Liver (tissue), 3 donors: Measurements from ENCODE around the gene PGBD2.

Experiments
- CTCF ChIP-seq: fragments of 150-350 bp; IDR thresholded peaks from 2 replicates; pipeline ENCODE4 v1.5.1; 2017; ENCODE audit warnings: improper control_type of control experiment, low read depth, low read length; ENCODE audit not compliant: missing input control
- MAX ChIP-seq: IDR thresholded peaks from 2 replicates; pipeline ENCODE4 v1.6.1; 2016; ENCODE audit warnings: antibody characterized with exemption
- NR2F2 ChIP-seq: IDR thresholded peaks from 2 replicates; pipeline ENCODE4 v1.6.1; 2016; ENCODE audit warnings: antibody characterized with exemption
- REST ChIP-seq: IDR thresholded peaks from 2 replicates; pipeline ENCODE4 v1.6.1; 2016; ENCODE audit warnings: antibody characterized with exemption, mild to moderate bottlenecking
- RXRA ChIP-seq, 2 donors: IDR thresholded peaks; 2 replicates each; pipeline ENCODE4 v1.6.1; 2017 to 2018; ENCODE audit warnings: antibody characterized with exemption in 2 of 2, mild to moderate bottlenecking in 1 of 2
- TAF1 ChIP-seq: conservative IDR thresholded peaks from 2 replicates; pipeline ENCODE4 v1.6.1; 2016; ENCODE audit warnings: antibody characterized with exemption, mild to moderate bottlenecking
- YY1 ChIP-seq: IDR thresholded peaks from 2 replicates; pipeline ENCODE4 v1.6.1; 2016; ENCODE audit warnings: antibody characterized with exemption, mild to moderate bottlenecking
- donor health status: healthy.
- donor health status: healthy.

DNA sequence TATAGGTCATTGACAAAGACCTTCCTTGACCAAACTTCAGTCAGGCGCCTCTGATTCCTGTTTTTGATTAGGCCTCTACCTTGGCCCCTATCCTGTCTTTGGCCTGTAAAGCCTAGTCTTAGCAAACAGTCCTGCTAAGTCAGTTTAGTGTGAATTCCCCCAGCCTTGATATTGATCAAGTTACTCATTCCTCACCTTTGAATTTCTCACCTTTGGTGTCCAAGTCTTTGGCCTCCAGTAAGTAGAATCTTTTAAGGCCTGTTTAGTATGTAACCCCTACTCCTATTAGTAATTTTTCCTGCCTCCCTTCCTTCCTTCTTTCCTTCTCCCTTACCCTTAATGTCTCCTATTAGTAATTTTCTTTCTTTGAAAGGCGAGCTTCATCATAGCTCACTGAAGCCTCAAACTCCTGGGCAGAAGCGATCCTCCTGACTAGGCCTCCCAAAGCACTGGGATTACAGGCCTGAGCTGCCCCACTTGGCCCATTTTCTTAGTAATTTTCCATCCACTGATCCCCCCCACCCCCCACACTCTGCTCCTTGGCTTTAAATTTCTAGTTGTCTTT lies 34.1 kb upstream of the PGBD2 start:
- TF ChIP-seq NR2F2 (no peak), YY1 (no peak), CTCF (no peak), REST (no peak), TAF1 (no peak), MAX (no peak), RXRA (IDR thresholded peaks at IDR 0.05) (no peak)
